Lower leg skin (tissue), 4 donors: ENCODE results near the gene MACO1. TPM values are rescaled to one million over a fixed set of nuclear protein-coding genes. Genes with fewer than 3 reads are reported as not detected.

Experiments used
- DNase-seq, 2 donors: peaks; one replicate each; pipeline ENCODE4 v3.0.0-alpha.2; 2019; ENCODE audit warnings: low spot score in 2 of 2
- H3K4me3 ChIP-seq: fragments of 200-600 bp; sonication (generic); 2 replicates; pipeline ENCODE4 v1.5.1; 2017; ENCODE audit warnings: mild to moderate bottlenecking, low read depth; ENCODE audit not compliant: poor library complexity, severe bottlenecking
- CTCF ChIP-seq, 3 donors: fragments of 450-650 bp; IDR thresholded peaks; one replicate each; pipeline ENCODE4 v1.5.1; 2016; ENCODE audit warnings: antibody characterized with exemption in 3 of 3, mild to moderate bottlenecking in 3 of 3, moderate library complexity in 2 of 3
- POLR2A ChIP-seq, 2 donors: fragments of 450-650 bp; IDR thresholded peaks; one replicate each; pipeline ENCODE4 v1.6.1; 2016 to 2017; ENCODE audit warnings: antibody characterized with exemption in 2 of 2, mild to moderate bottlenecking in 1 of 2, moderate library complexity in 1 of 2
- WGBS, 2 donors: methylation state at CpG; one replicate each; pipeline ENCODE4 v1.1.5; 2018; 5-methylcytosine and 5-hydroxymethylcytosine counted together
- intact Hi-C: fragments of 100-400 bp; cut with DNase I; formaldehyde crosslinking; loops from one replicate; pipeline ENCODE4 v1.15.0; 2023; ENCODE audit warnings: low total_unique reads
- total RNA-seq, 4 donors: library from RNA; depleted of rRNA; stranded (reverse); fragments of >200 nt; gene quantifications; one replicate each; pipeline ENCODE4 v1.1.0, GENCODE V29; 2016

The MACO1 gene
- total RNA-seq, 4 donors from 2014 or later, result 14.2 to 20.4 (median 16.4) TPM

GRCh38 chr1:25541889-25542658 lies 111.4 kb downstream of the MACO1 start:
- intact Hi-C loops, result no loop called here
- H3K4me3 ChIP-seq, result no peak overlapping the region
- no peak for DNase-seq
- WGBS, 2 donors, result 74 to 79% methylated on average over 8 of the region's 8 CpGs
- TF ChIP-seq POLR2A (IDR thresholded peaks at IDR 0.05) (no peak), CTCF (IDR thresholded peaks at IDR 0.05) (no peak)

DNA sequence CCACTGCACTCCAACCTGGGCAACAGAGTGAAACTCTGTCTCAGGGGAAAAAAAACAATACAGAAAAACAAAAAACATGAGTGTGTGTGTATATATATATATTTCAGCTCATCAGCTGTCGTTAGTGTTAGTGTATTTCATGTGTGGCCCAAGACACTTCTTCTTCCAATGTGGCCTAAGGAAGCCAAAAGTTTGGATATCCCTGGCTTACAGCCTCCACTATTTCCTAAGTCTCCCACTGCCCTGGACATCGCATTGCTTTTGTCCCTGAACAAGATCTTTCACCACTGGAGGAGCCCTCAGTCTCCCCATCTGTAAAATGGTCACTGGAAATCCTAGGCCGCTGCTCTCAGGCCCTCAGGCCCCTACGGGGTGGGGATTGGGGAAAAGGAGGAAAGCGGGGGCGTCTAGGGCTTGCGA lies 112.3 kb downstream of the MACO1 start:
- no peak overlapping the region for H3K4me3 ChIP-seq
- DNase-seq, result no peak
- intact Hi-C loops, result no loop called here
- WGBS, 2 donors, result 30 to 37% methylated on average over 7 of the region's 7 CpGs
- TF ChIP-seq POLR2A (IDR thresholded peaks at IDR 0.05) (no peak), CTCF (IDR thresholded peaks at IDR 0.05) (no peak)

DNA sequence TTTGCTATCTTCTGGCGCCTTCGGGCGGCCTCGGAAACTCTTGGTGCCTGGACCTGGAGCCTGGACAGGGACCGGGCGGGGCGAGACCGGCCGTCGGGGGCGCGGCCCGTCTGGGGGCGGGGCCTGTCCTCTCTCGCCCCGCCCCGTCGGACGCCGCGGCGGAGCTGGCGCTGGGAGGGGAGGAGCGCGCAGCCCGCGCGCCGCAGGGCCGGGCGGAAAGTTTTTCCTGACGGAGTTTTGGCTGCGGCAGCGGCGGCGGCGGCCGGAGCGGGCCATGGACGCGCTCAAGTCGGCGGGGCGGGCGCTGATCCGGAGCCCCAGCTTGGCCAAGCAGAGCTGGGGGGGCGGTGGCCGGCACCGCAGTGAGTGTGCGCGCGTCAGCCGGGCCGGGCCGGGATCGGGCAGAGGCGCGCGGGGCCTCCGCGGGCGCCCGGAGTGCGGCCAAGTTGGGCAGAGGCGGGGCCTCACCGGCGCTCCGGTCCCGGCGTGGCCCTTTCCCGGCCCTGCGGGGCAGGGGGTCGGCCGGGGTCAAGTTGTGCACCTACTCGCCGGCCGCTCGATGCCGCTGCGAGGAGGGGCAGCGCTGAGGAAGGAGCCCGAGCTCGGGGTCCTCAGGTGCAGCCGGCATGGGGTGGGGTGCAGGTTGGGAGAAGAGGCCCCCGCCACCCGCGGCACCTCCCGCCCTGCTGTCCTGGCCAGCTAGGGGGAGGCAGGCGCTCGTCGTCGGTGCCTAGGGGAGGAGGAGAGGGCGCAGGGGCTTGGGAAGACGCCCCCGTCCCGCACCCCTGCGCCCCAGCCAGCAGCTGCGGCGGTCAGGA lies 112.9 kb downstream of the MACO1 start, which contains the start of gene LDLRAP1:
Gene LDLRAP1, plus strand, starts transcription at position 182 of the 818 bp plus-strand sequence. Its CDS starts 93 bp downstream, at position 275.
- WGBS, 2 donors, result 1% methylated on average over 33 to 49 of the region's 99 CpGs
- peak; percentile 37 to 91 for DNase-seq
- H3K4me3 ChIP-seq, result peak within 1 kb of the TSS; percentile 54
- intact Hi-C loops, result no loop called here
- TF ChIP-seq POLR2A (IDR thresholded peaks at IDR 0.05), result no peak
- TF ChIP-seq CTCF (IDR thresholded peaks at IDR 0.05), result no peak

GRCh38 chr1:25544243-25544764 lies 113.6 kb downstream of the MACO1 start:
- intact Hi-C loops, result no loop called here
- no peak for TF ChIP-seq CTCF (IDR thresholded peaks at IDR 0.05)
- no peak for TF ChIP-seq POLR2A (IDR thresholded peaks at IDR 0.05)
- peak in 1 of 2 donors; percentile 81 for DNase-seq
- peak overlapping the region; percentile 54 for H3K4me3 ChIP-seq
- 8 to 10% methylated on average over 19 to 22 of the region's 25 CpGs for WGBS, 2 donors

- TF ChIP-seq POLR2A (IDR thresholded peaks at IDR 0.05) (no peak), CTCF (IDR thresholded peaks at IDR 0.05) (no peak)
- peak in 1 of 2 donors; percentile 86 for DNase-seq
- H3K4me3 ChIP-seq, result no peak overlapping the region
- intact Hi-C loops, result no loop called here
- WGBS, 2 donors, result 29% methylated on average over 6 of the region's 6 CpGs
Measured at GRCh38 chr1:25544819-25545218, 114.1 kb downstream of the MACO1 start.
